DLD1 (cell line): ENCODE data around the gene CCDC14.

ENCODE experiments used
- in situ Hi-C: cut with HindIII; loops from 2 replicates; pipeline ENCODE4 v1.10.0; 2017; ENCODE audit warnings: low sequenced_read_pairs

The CCDC14 gene

DNA sequence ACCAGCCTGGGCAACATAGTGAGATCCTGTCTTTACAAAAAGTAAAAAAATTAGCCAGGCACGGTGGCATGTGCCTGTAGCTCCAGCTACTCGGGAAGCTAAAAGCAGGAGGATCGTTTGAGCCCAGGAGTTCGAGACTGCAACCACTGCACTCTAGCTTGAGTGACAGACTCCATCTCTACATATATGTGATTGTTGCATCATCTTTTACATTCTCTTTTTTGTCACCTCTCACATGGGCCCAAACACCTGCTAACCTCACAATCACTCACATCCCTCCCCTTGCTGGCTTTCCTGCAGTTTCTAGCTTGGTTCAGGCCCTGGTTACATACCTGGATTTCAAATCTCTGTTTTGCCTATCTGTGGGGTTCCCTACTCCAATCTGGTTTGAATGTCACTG lies 96.3 kb downstream of the CCDC14 start:
- in situ Hi-C loops: no loop called here
